Measurements from ENCODE around the gene MICAL2.

The MICAL2 gene

GRCh38 chr11:12243911-12244550 lies 133.6 kb downstream of the MICAL2 start:
- CTCF ChIA-PET, result interaction anchor here (0.6 kb wide), 1 partner anchor 442 kb away, joined by 3 read pairs; no protein-coding TSS in a partner anchor
- no peak for TF ChIP-seq CTCF (conservative IDR thresholded peaks at IDR 0.05; ENCODE audit: low read depth)
- no peak overlapping the region for H3K27ac ChIP-seq
- no peak for DNase-seq (ENCODE audit: low spot score)
- POLR2A ChIA-PET (ENCODE audit: low non-redundant PET), result no interaction called here

- POLR2A ChIA-PET (ENCODE audit: low non-redundant PET), result no interaction called here
- DNase-seq (ENCODE audit: low spot score), result no peak
- H3K27ac ChIP-seq, result peak overlapping the region; percentile 50
- TF ChIP-seq CTCF (conservative IDR thresholded peaks at IDR 0.05; ENCODE audit: low read depth), result no peak
- CTCF ChIA-PET, result interaction anchor here (0.5 kb wide), 2 partner anchors 24 to 111 kb away, joined by 3 to 4 read pairs; no protein-coding TSS in a partner anchor
Observed at GRCh38 chr11:12245091-12245490, 134.7 kb downstream of the MICAL2 start.

- CTCF ChIA-PET, result interaction anchor here (0.5 kb wide), 1 partner anchor 24 kb away, joined by 3 read pairs; no protein-coding TSS in a partner anchor
Observed at GRCh38 chr11:12245549-12246016, 135.2 kb downstream of the MICAL2 start.

GRCh38 chr11:12246147-12246546 lies 135.8 kb downstream of the MICAL2 start:
- peak overlapping the region; percentile 50 for H3K27ac ChIP-seq
- TF ChIP-seq CTCF (conservative IDR thresholded peaks at IDR 0.05; ENCODE audit: low read depth), result no peak
- POLR2A ChIA-PET (ENCODE audit: low non-redundant PET), result no interaction called here
- no peak for DNase-seq (ENCODE audit: low spot score)
- CTCF ChIA-PET, result no interaction called here

More at GRCh38 chr11:12245549-12246016, 135.2 kb downstream of the MICAL2 start:
- peak overlapping the region; percentile 50 for H3K27ac ChIP-seq
- POLR2A ChIA-PET (ENCODE audit: low non-redundant PET), result no interaction called here
- no peak for DNase-seq (ENCODE audit: low spot score)
- no peak for TF ChIP-seq CTCF (conservative IDR thresholded peaks at IDR 0.05; ENCODE audit: low read depth)

- no peak for DNase-seq (ENCODE audit: low spot score)
- POLR2A ChIA-PET (ENCODE audit: low non-redundant PET), result no interaction called here
- CTCF ChIA-PET, result no interaction called here
- no peak overlapping the region for H3K27ac ChIP-seq
- TF ChIP-seq CTCF (conservative IDR thresholded peaks at IDR 0.05; ENCODE audit: low read depth), result no peak
Observed at GRCh38 chr11:12246989-12247388, 136.6 kb downstream of the MICAL2 start.

- no peak for DNase-seq (ENCODE audit: low spot score)
- TF ChIP-seq CTCF (conservative IDR thresholded peaks at IDR 0.05; ENCODE audit: low read depth), result no peak
- H3K27ac ChIP-seq, result peak overlapping the region; percentile 42
- ChIA-PET POLR2A (ENCODE audit: low non-redundant PET) (no interaction called here), CTCF (interaction anchor here (1.6 kb wide), 1 partner anchor 13 kb away, joined by 12 read pairs; no protein-coding TSS in a partner anchor)
Observed at GRCh38 chr11:12247543-12248254, 137.3 kb downstream of the MICAL2 start.
